H1 (cell line): ENCODE results near the gene TMSB15B.
"Not testable (repeated sequence)": the region's sequence is repeated elsewhere in the genome, so short reads cannot be mapped to it uniquely, and the experiment has no call there.

ENCODE experiments used
- GABPA ChIP-seq: IDR thresholded peaks from 2 replicates; pipeline ENCODE4 v1.6.1; 2011; ENCODE audit warnings: mild to moderate bottlenecking, low read length, moderate library complexity, borderline replicate concordance; ENCODE audit not compliant: insufficient read depth
- POLR2AphosphoS5 ChIP-seq: IDR thresholded peaks from 2 replicates; pipeline ENCODE4 v1.6.1; 2011; ENCODE audit warnings: low read depth, low read length

DNA sequence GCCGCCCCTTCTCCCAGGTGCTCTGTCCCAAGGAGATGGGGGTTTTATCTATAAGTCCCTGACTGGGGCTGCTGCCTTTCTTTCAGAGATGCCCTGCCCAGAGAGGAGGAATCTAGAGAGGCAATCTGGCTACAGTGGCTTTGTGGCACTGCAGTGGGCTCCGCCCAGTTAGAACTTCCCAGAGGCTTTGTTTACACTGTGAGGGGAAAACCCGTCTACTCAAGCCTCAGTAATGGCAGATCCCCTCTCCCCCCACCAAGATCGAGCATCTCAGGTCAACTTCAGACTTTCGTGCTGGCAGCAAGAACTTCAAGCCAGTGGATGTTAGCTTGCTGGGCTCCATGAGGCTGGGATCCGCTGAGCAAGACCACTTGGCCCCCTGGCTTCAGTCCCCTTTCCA is 22.2 kb upstream of the TMSB15B start:
- TF ChIP-seq POLR2AphosphoS5, GABPA: not testable (repeated sequence)
